HG02763 (cell line): Measurements from ENCODE around the gene KCNJ18.
"Not testable (repeated sequence)": the region's sequence is repeated elsewhere in the genome, so short reads cannot be mapped to it uniquely, and the experiment has no call there.

ENCODE experiments used
- ATAC-seq: cut with Tn5 transposase; IDR thresholded peaks from one replicate; pipeline ENCODE4 v1.9.1; 2021; ENCODE audit warnings: mild to moderate bottlenecking, moderate library complexity; ENCODE audit not compliant: unreplicated experiment

Gene KCNJ18

GRCh38 chr17:21702029-21702428 lies 9.7 kb downstream of the KCNJ18 start:
- ATAC-seq, result not testable (repeated sequence)

GRCh38 chr17:21702521-21702920 lies 10.2 kb downstream of the KCNJ18 start:
- not testable (repeated sequence) for ATAC-seq

- ATAC-seq, result not testable (repeated sequence)
Measured at GRCh38 chr17:21702940-21703640, 10.8 kb downstream of the KCNJ18 start.

GRCh38 chr17:21703891-21704872 lies 11.9 kb downstream of the KCNJ18 start:
- not testable (repeated sequence) for ATAC-seq

- no peak for ATAC-seq
Measured at GRCh38 chr17:21705021-21705601, 12.8 kb downstream of the KCNJ18 start.

GRCh38 chr17:21705746-21706145 lies 13.4 kb downstream of the KCNJ18 start:
- not testable (repeated sequence) for ATAC-seq

- not testable (repeated sequence) for ATAC-seq
Measured at GRCh38 chr17:21706546-21706945, 14.2 kb downstream of the KCNJ18 start.

GRCh38 chr17:21707131-21707530 lies 14.8 kb downstream of the KCNJ18 start:
- ATAC-seq, result not testable (repeated sequence)

- ATAC-seq, result not testable (repeated sequence)
Measured at GRCh38 chr17:21707711-21708611, 15.6 kb downstream of the KCNJ18 start.

GRCh38 chr17:21708612-21709535 lies 16.6 kb downstream of the KCNJ18 start:
- not testable (repeated sequence) for ATAC-seq

- not testable (repeated sequence) for ATAC-seq
Measured at GRCh38 chr17:21709994-21710393, 17.7 kb downstream of the KCNJ18 start.

GRCh38 chr17:21710486-21710885 lies 18.2 kb downstream of the KCNJ18 start:
- ATAC-seq, result not testable (repeated sequence)

GRCh38 chr17:21711182-21711581 lies 18.9 kb downstream of the KCNJ18 start:
- no peak for ATAC-seq

- ATAC-seq, result not testable (repeated sequence)
Measured at GRCh38 chr17:21713020-21713419, 20.7 kb downstream of the KCNJ18 start.

GRCh38 chr17:21713631-21714030 lies 21.3 kb downstream of the KCNJ18 start:
- not testable (repeated sequence) for ATAC-seq

- not testable (repeated sequence) for ATAC-seq
Measured at GRCh38 chr17:21714676-21715075, 22.4 kb downstream of the KCNJ18 start.

GRCh38 chr17:21715877-21716276 lies 23.6 kb downstream of the KCNJ18 start:
- ATAC-seq, result not testable (repeated sequence)

- ATAC-seq, result not testable (repeated sequence)
Measured at GRCh38 chr17:21718971-21719370, 26.6 kb downstream of the KCNJ18 start.
